GM21619 (cell line): ENCODE results near the gene RAB11FIP3.

Source experiments
- ATAC-seq: cut with Tn5 transposase; IDR thresholded peaks from one replicate; pipeline ENCODE4 v1.9.1; 2021; ENCODE audit not compliant: unreplicated experiment

RAB11FIP3 gene

DNA sequence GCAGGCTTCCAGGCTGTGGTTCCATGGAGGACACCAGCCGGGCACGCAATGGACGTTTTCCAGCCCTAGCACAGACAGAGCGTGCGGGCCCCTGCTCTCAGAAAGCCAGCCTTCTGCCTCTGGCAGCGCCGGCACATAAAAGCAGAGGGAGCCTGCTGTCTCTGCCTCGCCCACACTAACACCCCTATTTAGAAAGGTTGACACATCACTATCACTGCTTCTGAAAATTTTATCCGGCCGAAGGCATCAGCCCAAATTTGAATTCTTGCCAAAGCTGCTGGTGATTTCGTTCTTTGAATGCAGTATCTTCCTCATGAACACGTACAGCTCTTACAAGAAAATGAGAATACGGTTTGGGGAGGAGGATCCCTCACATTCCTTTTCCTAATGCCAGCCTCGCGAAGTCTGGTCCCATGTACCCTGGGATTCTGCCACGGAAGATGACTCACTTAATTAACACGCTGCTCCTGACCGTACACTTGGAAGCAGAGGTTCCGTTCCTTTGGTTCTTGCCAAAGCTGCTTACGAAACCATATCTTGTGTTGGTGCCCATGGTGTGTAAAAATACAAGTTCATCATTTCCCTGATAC, 1.3 kb upstream of the RAB11FIP3 start:
- no peak for ATAC-seq

DNA sequence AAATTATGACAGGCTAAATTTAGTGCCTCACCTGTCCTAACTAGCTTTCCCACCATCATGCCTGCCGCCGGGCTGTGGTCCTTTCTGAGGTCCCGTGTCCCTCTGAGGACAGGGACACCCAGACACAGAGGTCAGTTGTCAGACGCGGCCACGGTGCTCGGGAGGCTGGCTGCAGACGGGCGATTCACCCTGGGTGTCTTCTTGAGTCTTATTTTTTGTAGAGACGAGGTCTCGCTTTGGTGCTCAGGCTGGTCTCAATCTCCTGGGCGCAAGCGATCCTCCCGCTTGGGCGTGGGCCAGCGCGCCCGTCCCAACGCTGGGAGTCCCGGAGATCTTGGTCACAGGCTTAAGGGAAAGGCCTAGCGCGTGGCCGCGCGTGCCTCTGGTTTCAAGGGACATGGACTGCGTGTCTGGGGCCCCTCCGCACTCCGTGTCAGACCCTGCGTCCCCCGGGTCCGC, 797 bp upstream of the RAB11FIP3 start:
- ATAC-seq, result no peak

DNA sequence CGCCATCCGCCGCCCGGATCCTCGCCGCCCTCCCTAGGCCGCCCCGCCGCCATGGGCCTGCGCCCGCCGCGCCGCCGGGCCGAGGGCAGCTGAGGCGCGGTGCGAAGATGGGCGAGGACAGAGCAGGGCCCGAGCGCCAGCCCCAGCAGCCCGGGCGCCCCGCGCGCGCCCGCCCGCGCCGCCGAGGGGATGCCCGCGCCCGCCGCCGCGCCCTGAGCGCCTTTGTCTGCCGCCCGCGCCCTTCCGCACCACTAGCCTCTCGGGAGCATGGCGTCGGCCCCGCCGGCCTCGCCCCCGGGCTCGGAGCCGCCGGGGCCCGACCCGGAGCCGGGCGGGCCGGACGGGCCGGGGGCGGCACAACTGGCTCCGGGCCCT, 278 bp downstream of the RAB11FIP3 start:
- peak; percentile 40 for ATAC-seq

DNA sequence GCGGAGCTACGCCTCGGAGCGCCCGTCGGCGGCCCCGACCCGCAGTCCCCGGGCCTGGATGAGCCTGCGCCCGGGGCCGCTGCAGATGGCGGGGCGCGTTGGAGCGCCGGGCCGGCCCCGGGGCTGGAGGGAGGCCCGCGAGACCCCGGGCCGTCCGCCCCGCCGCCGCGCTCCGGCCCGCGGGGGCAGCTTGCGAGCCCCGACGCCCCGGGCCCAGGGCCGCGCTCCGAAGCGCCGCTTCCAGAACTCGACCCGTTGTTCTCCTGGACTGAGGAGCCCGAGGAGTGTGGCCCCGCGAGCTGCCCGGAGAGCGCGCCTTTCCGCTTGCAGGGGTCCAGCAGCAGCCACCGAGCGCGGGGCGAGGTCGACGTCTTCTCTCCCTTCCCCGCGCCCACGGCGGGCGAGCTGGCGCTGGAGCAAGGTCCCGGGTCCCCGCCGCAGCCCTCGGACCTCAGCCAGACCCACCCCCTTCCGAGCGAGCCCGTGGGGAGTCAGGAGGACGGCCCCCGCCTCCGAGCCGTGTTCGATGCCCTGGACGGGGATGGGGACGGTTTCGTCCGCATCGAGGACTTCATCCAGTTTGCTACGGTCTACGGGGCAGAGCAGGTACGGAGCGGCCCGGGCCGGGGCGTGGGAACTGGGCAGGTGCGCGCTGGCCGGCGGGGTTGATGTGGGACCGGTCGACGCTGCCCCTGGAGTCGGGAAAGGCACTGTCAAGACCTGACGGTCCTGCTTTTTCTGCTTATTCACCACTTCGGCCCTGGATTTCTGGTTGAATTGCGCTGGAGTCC, 861 bp downstream of the RAB11FIP3 start:
- peak; percentile 5 for ATAC-seq

DNA sequence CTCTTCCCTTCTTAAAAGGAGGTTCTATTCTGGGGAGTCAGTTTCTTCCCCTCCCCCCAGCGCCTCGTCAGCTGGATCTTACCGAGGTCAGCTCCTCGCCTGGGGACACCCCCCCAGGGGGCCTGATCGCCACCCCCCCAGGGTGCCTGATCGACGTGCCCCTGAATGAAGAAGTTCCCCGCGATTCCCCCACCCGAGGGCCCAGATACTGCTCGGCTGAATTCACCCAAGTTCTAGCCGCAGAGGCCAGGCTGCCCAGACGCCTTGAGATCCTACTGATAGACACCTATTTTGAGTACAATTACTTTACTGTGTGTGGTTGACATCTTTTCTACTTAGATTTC, 1.4 kb downstream of the RAB11FIP3 start:
- ATAC-seq, result no peak

DNA sequence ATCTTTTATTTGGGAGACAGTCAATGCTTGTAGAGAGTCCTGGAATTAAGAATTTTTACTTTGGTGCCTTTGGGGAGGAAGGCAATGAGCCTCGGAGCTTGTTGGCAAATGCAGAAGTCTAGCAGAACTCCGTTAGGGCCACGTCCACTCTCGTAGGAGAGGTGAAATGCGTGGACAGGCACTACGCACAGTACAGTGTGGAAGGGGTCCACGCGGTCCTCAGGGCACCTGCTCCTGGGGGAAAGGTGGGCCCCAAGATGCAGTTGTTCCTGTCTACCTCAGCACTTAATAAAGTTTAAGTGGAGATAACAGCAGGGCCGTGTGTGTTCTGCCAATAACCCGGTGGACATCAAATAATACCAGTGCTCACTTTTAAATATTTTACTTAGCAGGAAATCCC, 1.8 kb downstream of the RAB11FIP3 start:
- ATAC-seq, result no peak

DNA sequence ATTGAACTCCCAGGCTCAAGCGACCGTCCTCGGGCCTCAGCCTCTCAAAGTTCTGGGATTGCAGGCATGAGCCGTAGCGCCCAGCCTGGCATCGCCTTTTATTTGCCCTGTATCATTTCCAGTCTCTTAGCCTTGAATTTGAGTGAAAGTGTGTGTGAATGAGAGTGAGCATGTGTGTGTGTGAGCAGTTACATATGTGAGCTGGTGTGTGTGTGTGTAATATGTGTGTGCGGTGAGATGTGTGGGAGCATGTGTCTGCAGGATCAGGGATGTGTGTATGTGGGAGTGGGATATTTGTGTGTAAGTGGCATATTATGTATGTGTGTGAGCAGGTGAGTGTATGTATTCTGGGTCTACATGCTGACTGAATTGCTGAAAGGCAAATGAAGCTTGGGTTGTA, 5.5 kb downstream of the RAB11FIP3 start:
- ATAC-seq, result no peak

DNA sequence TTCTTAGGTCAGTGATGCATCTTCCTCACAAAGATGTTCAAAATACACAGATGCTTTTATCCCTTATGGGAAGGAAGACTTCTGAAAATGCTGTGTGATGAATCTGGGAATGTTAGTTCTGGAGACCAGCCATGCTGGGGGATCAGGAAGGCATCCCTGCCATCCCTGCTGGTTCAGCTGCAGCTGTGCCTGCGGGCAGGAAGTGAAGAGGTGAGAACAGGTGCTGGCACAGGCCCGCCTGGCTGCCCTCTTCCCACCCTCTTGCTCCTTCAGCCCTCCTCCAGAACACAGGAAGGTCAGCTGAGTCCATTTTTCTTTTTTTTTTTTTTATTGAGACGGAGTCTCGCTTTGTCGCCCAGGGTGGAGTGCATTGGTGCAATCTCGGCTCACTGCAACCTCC, 15.2 kb downstream of the RAB11FIP3 start:
- no peak for ATAC-seq

DNA sequence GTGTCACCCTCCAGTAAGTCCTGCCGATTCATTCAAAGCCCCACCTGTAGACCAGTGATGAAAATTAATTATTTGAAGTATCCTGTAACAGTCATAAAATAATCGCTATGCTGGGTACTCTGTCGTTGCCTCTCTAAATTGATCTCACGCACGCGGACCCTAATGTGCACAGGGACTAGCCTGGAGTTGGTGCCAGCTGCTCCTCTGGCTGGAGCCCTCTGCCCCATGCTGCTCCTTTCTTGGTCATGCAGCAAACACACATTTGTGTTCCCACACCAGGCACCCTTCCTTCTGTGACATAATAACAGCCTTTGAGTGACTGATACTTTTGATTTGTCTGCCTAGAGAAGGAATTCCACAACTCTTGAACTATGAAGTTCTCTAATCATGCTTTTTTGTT, 16.0 kb downstream of the RAB11FIP3 start:
- no peak for ATAC-seq

DNA sequence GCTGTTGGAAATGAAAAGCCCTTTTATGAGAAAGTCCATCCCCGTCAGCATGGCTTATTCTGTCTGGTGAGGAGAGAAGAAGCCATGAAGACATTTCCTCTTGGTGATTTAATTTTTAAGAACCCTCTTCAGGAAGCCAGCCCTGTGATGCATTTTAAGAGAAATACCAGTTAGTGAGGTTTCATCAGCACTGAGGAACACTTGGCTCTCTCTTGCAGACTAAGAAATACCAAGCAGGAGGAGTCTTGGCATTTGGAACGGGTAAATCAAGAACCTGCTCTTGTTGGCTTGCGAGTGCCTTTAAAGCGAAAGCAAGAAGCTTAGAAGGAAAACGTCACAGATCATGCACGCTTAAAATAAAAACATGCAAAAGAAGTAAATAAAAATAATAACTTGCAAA, 17.5 kb downstream of the RAB11FIP3 start:
- ATAC-seq, result no peak

DNA sequence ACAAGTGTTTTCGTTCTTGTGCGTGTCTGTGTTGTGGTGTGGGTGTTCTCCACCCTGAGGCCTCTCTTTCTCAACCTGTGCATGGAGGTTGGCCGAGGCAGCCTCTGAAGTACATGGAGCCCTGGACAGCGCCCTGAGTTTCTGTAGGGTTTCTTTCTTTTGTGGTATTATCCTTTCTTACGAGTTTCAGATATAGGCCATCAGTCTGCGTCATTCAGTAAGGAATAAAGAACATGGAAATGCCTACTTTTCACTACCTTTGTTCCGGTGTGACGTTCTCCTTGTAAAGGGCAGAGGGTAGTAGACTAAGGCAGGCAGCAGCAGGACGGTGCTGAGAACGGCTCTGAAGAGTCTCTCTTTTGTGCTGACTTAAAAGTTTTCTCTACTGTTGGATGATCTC, 18.6 kb downstream of the RAB11FIP3 start:
- no peak for ATAC-seq

DNA sequence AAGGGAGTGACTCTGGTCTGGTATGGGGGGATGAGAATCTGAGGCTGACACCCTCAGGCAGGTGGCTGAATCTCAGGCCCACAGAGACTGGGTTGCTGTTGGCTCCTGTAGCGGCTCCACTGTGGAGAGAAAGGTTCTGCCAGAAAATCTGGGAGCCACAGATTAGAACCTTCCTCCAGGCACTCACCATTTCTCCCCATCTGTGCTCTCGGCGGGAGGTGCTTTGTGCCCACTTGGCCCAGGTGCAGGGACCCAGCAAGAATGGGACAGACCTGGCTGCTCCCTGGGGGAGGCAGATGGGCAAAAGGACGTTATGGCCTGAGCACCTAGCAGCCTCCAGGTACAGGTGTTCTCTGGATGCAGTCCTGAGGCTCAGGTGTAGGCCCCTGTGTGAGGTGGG, 20.1 kb downstream of the RAB11FIP3 start:
- ATAC-seq, result no peak

DNA sequence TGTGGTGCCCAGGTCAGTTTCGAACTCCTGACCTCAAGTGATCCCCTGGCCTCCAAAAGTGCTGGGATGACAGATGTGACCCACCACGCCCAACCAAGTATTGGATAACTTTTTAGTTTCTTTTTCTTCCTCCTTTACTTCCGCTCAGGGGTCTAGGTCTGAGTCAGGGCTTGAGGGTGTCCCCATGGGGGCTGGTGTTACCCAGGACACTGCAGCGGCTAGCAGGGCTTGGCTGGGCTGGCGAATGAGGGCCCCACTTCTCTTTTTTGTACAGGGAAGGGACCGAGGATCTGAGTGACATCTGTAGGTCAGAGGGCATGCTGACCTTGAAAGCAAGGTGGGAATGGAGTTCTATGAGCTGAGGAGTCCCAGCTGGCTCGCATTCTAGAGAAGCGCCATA, 24.9 kb downstream of the RAB11FIP3 start:
- ATAC-seq, result no peak

DNA sequence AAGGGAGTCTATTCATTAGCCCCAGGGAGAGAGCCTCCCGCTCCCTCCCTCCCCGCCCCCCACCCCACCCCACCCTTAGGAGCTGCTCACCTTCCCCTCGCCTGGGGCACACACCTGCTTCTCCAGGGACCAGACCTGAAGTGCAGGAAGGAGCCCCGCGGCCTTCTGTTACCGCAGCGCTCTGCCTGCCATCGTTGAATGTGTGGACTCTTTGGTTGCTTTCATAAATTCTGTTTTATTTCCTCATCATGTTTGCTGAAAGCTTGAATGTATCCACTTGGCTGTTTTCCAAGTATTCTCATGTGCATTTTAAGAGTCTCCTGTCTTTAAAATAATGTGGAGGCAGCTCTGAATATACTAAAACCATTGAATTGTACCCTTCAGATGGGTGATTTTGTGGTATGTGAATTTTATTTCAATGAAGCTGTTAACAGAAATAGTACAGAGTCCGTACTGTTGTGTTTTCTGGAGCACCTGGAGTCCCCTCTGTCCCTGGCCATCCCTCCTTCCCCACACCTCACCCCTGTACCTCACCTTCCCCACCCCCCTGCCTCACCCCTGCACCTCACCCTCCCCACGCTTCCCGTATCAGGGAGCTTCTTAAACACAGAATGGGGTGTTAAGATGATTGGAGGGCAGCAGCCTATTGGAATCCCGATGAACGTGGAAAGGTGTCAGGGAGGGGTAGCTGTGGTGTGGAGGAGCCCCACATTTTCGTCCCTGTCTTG, 25.5 kb downstream of the RAB11FIP3 start:
- ATAC-seq, result no peak

DNA sequence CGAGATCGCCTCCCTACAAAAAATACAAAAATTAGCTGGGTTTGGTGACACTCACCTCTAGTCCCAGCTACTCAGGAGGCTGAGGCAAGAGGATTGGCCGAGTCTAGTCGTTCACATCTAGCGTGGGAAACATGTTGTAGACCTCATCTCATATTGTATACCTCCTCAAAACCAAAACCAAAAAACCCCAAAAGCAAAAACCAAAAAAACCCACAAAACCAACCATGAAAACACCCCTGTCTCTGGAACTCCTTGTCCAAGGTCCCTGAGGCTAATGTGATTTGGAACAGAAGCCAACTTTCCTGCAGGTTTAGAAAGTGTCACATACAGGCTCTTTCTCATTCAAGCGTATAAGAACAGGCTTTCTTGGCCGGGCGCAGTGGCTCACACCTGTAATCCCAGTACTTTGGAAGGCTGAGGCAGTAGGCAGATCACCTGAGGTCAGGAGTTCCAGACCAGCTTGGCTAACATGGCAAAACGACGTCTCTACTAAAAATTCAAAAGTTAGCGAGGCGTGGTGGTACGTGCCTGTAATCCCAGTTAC, 29.0 kb downstream of the RAB11FIP3 start:
- no peak for ATAC-seq

DNA sequence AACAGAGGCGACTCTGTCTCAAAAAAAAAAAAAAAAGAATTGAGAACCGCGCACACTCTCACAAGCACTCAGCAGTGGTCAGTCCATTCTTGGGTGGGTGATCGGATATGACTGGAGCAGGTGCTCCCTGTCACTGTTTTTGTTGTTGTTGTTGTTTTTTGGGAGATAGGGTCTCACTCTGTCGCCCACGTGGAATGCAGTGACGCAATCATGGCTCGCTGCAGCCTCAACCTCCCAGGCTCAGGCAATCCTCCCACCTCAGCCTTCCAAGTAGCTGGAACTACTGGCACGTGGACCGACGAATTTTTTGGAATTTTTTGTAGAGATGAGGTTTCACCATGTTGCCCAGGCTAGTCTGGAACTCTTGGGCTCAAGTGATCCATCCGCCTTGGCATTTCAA, 30.0 kb downstream of the RAB11FIP3 start:
- ATAC-seq, result no peak

DNA sequence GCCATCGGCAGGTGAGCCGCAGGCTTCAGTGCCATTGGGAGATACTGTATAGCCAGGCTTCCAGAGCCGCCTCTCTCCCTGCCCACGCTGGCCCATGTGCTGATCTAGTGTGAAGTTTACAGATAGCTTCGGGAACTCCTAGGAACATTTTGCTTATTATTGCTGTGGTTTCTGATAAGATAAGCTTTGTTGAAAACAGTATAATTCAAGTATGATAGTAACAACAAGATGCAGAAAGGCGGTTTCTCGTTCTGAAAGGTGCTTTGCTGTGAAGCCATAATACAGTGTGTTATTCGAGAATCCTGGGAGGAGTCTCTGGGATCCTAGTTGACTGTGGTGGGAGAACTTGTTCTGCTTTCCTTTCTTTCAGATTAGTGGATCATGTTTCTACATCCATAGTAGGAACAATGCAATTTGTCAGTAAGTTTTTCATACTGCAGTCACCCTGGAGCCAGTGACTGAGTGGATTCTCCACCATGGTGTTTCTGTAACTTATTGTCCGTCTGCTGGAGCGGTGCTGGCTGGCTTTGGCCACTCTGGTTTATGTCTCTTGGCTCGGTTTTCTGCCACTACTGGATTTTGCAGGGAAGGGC, 31.5 kb downstream of the RAB11FIP3 start:
- no peak for ATAC-seq

DNA sequence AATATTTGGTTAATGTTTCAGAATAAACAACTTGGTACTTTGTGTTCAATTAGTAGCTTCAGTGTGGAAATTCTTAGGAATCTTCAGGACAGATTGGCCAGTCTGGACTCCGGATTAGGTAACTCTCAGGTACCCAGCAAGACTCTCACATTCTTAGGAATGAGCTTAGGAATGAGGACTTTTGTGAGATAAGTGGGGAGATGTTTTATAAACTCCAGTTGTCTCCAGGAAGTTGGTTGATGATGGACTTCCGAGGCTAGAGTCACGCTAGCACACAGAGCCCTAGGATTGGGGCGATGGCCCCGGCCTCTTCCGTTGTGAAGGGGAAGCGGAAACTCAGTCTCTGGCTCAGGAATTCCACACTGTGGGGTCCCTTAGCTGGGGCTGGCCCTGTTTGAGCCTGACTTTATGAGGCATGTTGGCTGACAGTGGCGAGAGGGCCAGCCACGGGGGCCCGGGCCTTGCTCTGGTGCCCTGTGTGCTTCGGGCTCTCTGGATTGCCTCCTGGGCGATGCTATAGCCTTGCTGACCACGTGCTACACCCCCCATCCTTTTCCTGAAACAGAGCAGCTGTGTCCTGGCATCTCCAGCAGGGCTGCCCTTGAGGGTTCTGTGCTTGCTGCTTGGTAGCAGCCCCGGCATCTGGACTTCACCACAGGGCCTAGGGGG, 32.4 kb downstream of the RAB11FIP3 start:
- no peak for ATAC-seq

DNA sequence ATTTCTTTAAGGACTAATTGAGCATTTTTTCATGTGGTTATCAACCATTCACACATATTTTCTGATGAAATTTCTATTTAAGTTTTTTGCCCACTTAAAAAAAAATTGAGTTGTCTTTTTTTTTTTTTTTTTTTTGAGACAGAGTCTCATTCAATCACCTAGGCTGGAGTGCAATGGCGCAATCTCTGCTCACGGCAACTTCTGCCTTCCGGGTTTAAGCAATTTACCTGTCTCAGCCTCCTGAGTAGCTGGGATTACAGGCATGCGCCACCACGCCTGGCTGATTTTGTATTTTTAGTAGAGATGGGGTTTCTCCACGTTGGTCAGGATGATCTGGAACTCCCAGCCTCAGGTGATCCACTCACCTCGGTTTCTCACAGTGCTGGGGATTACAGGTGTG, 34.3 kb downstream of the RAB11FIP3 start:
- ATAC-seq, result no peak

DNA sequence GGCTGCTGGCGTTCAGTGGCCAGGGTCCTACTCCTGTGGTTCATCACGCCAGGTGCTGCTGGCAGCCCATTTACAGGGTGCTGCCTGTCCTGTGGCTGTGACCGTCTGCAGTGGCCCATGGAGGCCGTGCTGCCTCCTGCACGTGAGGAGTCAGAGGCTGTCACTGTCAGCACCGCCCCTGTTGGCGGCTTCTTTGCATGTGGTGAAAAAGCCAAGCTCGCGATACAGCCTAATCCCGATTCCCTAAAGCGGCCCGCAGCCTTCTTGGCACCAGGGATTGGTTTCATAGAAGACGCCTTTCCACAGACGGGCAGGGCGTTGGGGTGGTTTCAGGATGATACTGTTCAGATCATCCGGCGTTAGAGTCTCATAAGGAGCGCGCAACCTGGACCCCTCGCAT, 35.3 kb downstream of the RAB11FIP3 start:
- ATAC-seq, result no peak

DNA sequence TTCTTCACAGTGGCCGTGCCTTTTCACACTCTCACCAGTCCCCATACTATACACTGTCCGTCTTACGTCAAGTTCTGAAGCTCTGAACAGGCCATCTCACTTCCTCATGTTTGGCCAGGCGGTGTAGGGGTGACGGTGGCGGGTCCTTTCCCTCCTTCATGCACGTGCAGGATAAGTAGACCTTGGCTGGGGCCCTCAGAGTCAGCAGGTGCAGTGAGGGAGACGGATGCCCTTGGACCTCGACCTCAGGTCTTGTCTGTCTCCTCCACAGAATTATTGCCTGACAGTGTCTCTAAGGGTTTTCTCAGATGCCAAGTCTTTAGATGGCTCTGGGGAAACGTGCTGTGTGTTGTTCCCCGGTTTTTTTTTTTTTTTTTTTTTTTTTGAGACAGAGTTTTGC, 37.6 kb downstream of the RAB11FIP3 start:
- no peak for ATAC-seq
